NCI-H69 (cell line): Measurements from ENCODE around the gene OTOA.
"Not testable (repeated sequence)": the region's sequence is repeated elsewhere in the genome, so short reads cannot be mapped to it uniquely, and the experiment has no call there.

Experiments used
- DNase-seq: peaks from one replicate; lab custom pipeline; 2025; lab: John Stamatoyannopoulos, UW

OTOA gene

GRCh38 chr16:21674456-21674855 is 10.7 kb downstream of the OTOA start:
- not testable (repeated sequence) for DNase-seq

GRCh38 chr16:21680714-21681113 is 16.9 kb downstream of the OTOA start:
- DNase-seq: not testable (repeated sequence)

- DNase-seq: no peak
Measured at GRCh38 chr16:21683184-21683583, 19.4 kb downstream of the OTOA start.

- peak; percentile 77 for DNase-seq
Measured at GRCh38 chr16:21684199-21684598, 20.4 kb downstream of the OTOA start.

- DNase-seq: no peak
Measured at GRCh38 chr16:21685034-21685455, 21.3 kb downstream of the OTOA start.

- DNase-seq: no peak
Measured at GRCh38 chr16:21689107-21689506, 25.3 kb downstream of the OTOA start.

- not testable (repeated sequence) for DNase-seq
Measured at GRCh38 chr16:21690967-21691366, 27.2 kb downstream of the OTOA start.

GRCh38 chr16:21694609-21695008 is 30.8 kb downstream of the OTOA start:
- DNase-seq: no peak

- no peak for DNase-seq
Measured at GRCh38 chr16:21697032-21697431, 33.3 kb downstream of the OTOA start.

- no peak for DNase-seq
Measured at GRCh38 chr16:21698169-21699032, 34.6 kb downstream of the OTOA start.

GRCh38 chr16:21701271-21701670 is 37.5 kb downstream of the OTOA start:
- no peak for DNase-seq

GRCh38 chr16:21702276-21702675 is 38.5 kb downstream of the OTOA start:
- DNase-seq: no peak

GRCh38 chr16:21703156-21703555 is 39.4 kb downstream of the OTOA start:
- DNase-seq: no peak

GRCh38 chr16:21703589-21704174 is 39.9 kb downstream of the OTOA start:
- DNase-seq: no peak

GRCh38 chr16:21704266-21704665 is 40.5 kb downstream of the OTOA start:
- DNase-seq: no peak

GRCh38 chr16:21704733-21705132 is 41.0 kb downstream of the OTOA start:
- DNase-seq: no peak

- DNase-seq: peak; percentile 78
Measured at GRCh38 chr16:21708533-21709115, 44.9 kb downstream of the OTOA start.

- no peak for DNase-seq
Measured at GRCh38 chr16:21710938-21711337, 47.2 kb downstream of the OTOA start.

GRCh38 chr16:21713549-21714368 is 50.0 kb downstream of the OTOA start:
- DNase-seq: no peak

GRCh38 chr16:21714369-21714618 is 50.5 kb downstream of the OTOA start:
- DNase-seq: not testable (repeated sequence)

GRCh38 chr16:21717608-21718007 is 53.8 kb downstream of the OTOA start:
- DNase-seq: no peak

- no peak for DNase-seq
Measured at GRCh38 chr16:21719283-21719682, 55.5 kb downstream of the OTOA start.

GRCh38 chr16:21720533-21720932 is 56.8 kb downstream of the OTOA start:
- DNase-seq: no peak
